HEK293 (cell line): ENCODE results near the gene ZCWPW1.
"Not testable (repeated sequence)": the region's sequence is repeated elsewhere in the genome, so short reads cannot be mapped to it uniquely, and the experiment has no call there.

Experiments used
- CTCF ChIA-PET: fragments of 350-600 bp; formaldehyde crosslinking; extraction: SDS; loops from one replicate; lab custom pipeline; 2021; ENCODE audit warnings: antibody characterized with exemption; lab: Yijun Ruan, JAX
- POLR2A ChIA-PET: fragments of 300-600 bp; formaldehyde crosslinking; extraction: SDS; loops from one replicate; lab custom pipeline; 2020; ENCODE audit warnings: antibody characterized with exemption, inconsistent platforms; lab: Yijun Ruan, JAX
- H3K27ac ChIP-seq: fragments of 200-500 bp; sonication (Bioruptor generic); 2 replicates; pipeline ENCODE4 v1.5.1; 2014; ENCODE audit warnings: low read depth, low read length, control low read depth, inconsistent platforms; ENCODE audit errors: extremely low read depth
- H3K36me3 ChIP-seq, 2 experiments: fragments of 200-500 bp in 1 of 2; sonication (Bioruptor generic) in 1 of 2; 1 replicate in 1 of 2; 2 replicates in 1 of 2; pipeline ENCODE4 v1.5.1; 2014 to 2017; ENCODE audit warnings: inconsistent platforms in 2 of 2, low read length in 2 of 2; ENCODE audit not compliant: control insufficient read depth in 2 of 2, insufficient read depth in 1 of 2
- H3K4me1 ChIP-seq: fragments of 200-500 bp; sonication (Bioruptor generic); 2 replicates; pipeline ENCODE4 v1.5.1; 2014; ENCODE audit warnings: mild to moderate bottlenecking, low read length, inconsistent platforms; ENCODE audit not compliant: control insufficient read depth, insufficient read depth
- H3K4me3 ChIP-seq: 2 replicates; pipeline ENCODE4 v1.5.1; 2011; ENCODE audit warnings: low read depth, mild to moderate bottlenecking, control low read depth, low read length, moderate library complexity
- H3K9me3 ChIP-seq: fragments of 200-500 bp; sonication (Bioruptor generic); 2 replicates; pipeline ENCODE4 v1.5.1; 2014; ENCODE audit warnings: low read depth, low read length, inconsistent platforms; ENCODE audit not compliant: control insufficient read depth, insufficient read depth
- ATF2 ChIP-seq: fragments of 450-650 bp; formaldehyde crosslinking; IDR thresholded peaks from 2 replicates; pipeline ENCODE4 v1.5.1; 2016; ENCODE audit warnings: missing biosample characterization, missing genetic modification characterization, low read depth
- BCL11A ChIP-seq: fragments of 450-650 bp; formaldehyde crosslinking; IDR thresholded peaks from 2 replicates; pipeline ENCODE4 v1.5.1; 2016; ENCODE audit warnings: low read depth, missing biosample characterization, missing genetic modification characterization
- PRDM6 ChIP-seq: fragments of 450-650 bp; formaldehyde crosslinking; IDR thresholded peaks from 2 replicates; pipeline ENCODE4 v1.5.1; 2017; ENCODE audit warnings: missing biosample characterization, missing genetic modification characterization
- SP2 ChIP-seq: fragments of 450-650 bp; formaldehyde crosslinking; IDR thresholded peaks from 2 replicates; pipeline ENCODE4 v1.5.1; 2016; ENCODE audit warnings: missing biosample characterization, missing genetic modification characterization
- ZBTB17 ChIP-seq: fragments of 450-650 bp; formaldehyde crosslinking; IDR thresholded peaks from 2 replicates; pipeline ENCODE4 v1.5.1; 2016; ENCODE audit warnings: missing biosample characterization, missing genetic modification characterization
- ZNF155 ChIP-seq: fragments of 450-650 bp; formaldehyde crosslinking; IDR thresholded peaks from 2 replicates; pipeline ENCODE4 v1.5.1; 2016; ENCODE audit warnings: missing biosample characterization, missing genetic modification characterization
- ZNF350 ChIP-seq: fragments of 450-650 bp; formaldehyde crosslinking; IDR thresholded peaks from 2 replicates; pipeline ENCODE4 v1.5.0; 2017; ENCODE audit warnings: missing biosample characterization, mild to moderate bottlenecking, missing genetic modification characterization
- ZNF529 ChIP-seq: fragments of 450-650 bp; formaldehyde crosslinking; IDR thresholded peaks from 2 replicates; pipeline ENCODE4 v1.5.1; 2017; ENCODE audit warnings: missing genetic modification characterization, missing biosample characterization; ENCODE audit not compliant: insufficient replicate concordance
- ZNF549 ChIP-seq: fragments of 450-650 bp; IDR thresholded peaks from 2 replicates; pipeline ENCODE4 v1.5.1; 2018; ENCODE audit warnings: missing biosample characterization, missing genetic modification characterization, mild to moderate bottlenecking, inconsistent platforms, moderate library complexity
- ZNF658 ChIP-seq: fragments of 450-650 bp; formaldehyde crosslinking; IDR thresholded peaks from 2 replicates; pipeline ENCODE4; 2016; ENCODE audit warnings: missing biosample characterization, missing genetic modification characterization
- TF ChIP-seq, protein P1 (sequence below): fragments of 450-650 bp; formaldehyde crosslinking; IDR thresholded peaks from 2 replicates; pipeline ENCODE4 v1.5.1; 2016; ENCODE audit warnings: missing biosample characterization, missing genetic modification characterization

ZCWPW1 gene

DNA sequence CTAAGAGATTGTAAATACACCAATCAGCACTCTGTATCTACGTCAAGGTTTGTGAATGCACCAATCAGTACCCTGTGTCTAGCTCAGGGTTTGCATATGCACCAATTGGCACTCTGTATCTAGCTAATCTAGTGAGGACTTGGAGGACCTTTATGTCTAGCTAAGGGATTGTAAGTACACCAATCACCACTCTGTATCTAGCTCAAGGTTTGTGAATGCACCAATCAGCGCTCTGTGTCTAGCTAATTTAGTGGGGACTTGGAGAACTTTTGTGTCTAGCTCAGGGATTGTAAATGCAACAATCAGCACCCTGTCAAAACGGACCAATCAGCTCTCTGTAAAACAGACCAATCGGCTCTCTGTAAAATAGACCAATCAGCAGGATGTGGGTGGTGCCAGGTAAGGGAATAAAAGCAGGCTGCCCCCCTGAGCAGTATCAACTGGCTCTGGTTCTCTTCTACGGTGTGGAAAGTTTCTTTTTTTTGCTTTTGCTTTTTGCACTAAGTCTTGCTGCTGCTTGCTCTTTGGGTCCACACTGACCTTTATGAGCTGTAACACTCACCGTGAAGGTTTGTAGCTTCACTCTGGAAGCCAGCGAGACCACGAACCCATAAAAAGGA lies 46.2 kb downstream of the ZCWPW1 start:
- ChIA-PET CTCF (interaction anchor here (0.5 to 0.7 kb wide), 2 partner anchors 20 to 256 kb away, joined by 3 read pairs; no protein-coding TSS in a partner anchor), POLR2A (interaction anchor here (1.1 to 1.4 kb wide), 3 partner anchors 26 to 62 kb away, joined by 3 to 4 read pairs (median 3); partner anchors contain the start of gene ZCWPW1)
- not testable (repeated sequence) for H3K4me1 ChIP-seq, H3K9me3 ChIP-seq, H3K36me3 ChIP-seq, H3K27ac ChIP-seq, H3K4me3 ChIP-seq
- TF ChIP-seq SP2: peak; percentile 25
- peak; percentile 58; the same call in 1 of the 2 replicates for TF ChIP-seq ZNF350 (tag by site-specific recombination)

DNA sequence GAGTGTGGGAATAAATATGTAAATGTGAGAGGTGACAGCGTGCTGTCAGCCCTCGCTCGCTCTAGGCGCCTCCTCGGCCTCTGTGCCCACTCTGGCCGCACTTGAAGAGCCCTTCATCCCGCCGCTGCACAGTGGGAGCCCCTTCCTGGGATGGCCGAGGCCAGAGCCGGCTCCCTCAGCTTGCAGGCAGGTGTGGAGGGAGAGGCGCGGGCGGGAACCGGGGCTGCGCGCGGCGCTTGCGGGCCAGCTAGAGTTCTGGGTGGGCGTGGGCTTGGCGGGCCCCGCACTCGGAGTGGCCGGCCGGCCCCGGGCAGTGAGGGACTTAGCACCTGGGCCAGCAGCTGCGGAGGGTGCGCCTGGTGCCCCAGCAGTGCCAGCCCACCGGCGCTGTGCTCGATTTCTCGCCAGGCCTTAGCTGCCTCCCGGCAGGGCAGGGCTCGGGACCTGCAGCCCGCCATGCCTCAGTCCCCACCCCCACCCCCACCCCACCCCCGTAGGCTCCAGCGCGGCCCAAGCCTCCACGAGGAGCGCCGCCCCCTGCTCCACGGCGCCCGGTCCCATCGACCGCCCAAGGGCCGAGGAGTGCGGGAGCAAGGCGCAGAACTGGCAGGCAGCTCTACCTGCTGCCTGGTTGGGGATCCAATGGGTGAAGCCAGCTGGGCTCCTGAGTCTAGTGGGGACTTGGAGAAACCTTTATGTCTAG lies 46.8 kb downstream of the ZCWPW1 start:
- CTCF ChIA-PET: not testable (repeated sequence)

DNA sequence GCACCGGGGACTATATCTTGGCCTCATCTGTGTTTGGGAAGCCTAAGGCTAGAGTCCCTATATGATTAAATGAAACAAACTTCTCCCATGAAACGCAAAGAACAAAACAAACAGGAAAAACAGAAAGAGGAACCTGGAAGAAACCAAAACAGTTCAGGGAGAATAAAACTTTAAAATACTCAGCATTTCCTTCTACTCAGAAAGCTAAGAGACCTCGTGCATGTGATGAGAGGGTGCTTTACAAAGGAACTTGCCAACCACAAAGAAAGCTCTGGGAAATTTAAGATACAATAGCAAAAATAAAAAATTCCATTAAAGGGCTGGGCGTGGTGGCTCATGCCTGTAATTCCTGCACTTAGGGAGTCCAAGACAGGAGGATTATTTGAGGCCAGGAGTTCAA lies 48.3 kb downstream of the ZCWPW1 start:
- Histone ChIP-seq H3K9me3 (no peaks in the 10 kb centered on the region), H3K27ac (no peak overlapping the region), H3K4me1 (no peaks in the 10 kb centered on the region), H3K4me3 (no peak overlapping the region), H3K36me3 (no peaks in the 10 kb centered on the region)
- no peak for TF ChIP-seq ZNF549 (tag by site-specific recombination)
- no peak for TF ChIP-seq ATF2 (tag by site-specific recombination)
- TF ChIP-seq ZNF529: no peak
- no peak for TF ChIP-seq ZNF658
- TF ChIP-seq BCL11A (tag by site-specific recombination): no peak
- TF ChIP-seq PRDM6 (tag by site-specific recombination): no peak
- TF ChIP-seq, protein P1, sequence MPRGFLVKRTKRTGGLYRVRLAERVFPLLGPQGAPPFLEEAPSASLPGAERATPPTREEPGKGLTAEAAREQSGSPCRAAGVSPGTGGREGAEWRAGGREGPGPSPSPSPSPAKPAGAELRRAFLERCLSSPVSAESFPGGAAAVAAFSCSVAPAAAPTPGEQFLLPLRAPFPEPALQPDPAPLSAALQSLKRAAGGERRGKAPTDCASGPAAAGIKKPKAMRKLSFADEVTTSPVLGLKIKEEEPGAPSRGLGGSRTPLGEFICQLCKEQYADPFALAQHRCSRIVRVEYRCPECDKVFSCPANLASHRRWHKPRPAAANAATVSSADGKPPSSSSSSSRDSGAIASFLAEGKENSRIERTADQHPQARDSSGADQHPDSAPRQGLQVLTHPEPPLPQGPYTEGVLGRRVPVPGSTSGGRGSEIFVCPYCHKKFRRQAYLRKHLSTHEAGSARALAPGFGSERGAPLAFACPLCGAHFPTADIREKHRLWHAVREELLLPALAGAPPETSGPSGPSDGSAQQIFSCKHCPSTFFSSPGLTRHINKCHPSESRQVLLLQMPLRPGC (tag by site-specific recombination): no peak
- ChIA-PET CTCF (interaction anchor here (0.7 to 1.4 kb wide), 2 partner anchors 27 to 74 kb away, joined by 3 read pairs; no protein-coding TSS in a partner anchor), POLR2A (no interaction called here)

More for the DNA sequence above, 46.8 kb downstream of the ZCWPW1 start:
- H3K36me3 ChIP-seq, H3K9me3 ChIP-seq, H3K4me1 ChIP-seq, H3K27ac ChIP-seq, H3K4me3 ChIP-seq: not testable (repeated sequence)
- POLR2A ChIA-PET: interaction anchor here (1.1 to 1.4 kb wide), 3 partner anchors 26 to 63 kb away, joined by 3 to 4 read pairs (median 3); partner anchors contain the start of gene ZCWPW1

GRCh38 chr7:100378114-100378755 lies 50.3 kb downstream of the ZCWPW1 start:
- no peaks in the 10 kb centered on the region for H3K36me3 ChIP-seq
- no peak for TF ChIP-seq ZBTB17 (tag by site-specific recombination)
- no peak for TF ChIP-seq BCL11A (tag by site-specific recombination)
- TF ChIP-seq ZNF155: no peak
- TF ChIP-seq, all 188 proteins: peak for 0
- Histone ChIP-seq H3K27ac (no peak overlapping the region), H3K4me1 (no peaks in the 10 kb centered on the region), H3K4me3 (no peak overlapping the region), H3K9me3 (no peaks in the 10 kb centered on the region)
- ChIA-PET CTCF (interaction anchor here (0.7 kb wide), 1 partner anchor 22 kb away, joined by 5 read pairs; no protein-coding TSS in a partner anchor), POLR2A (no interaction called here)
